Measurements from ENCODE around the gene RAN.
"Not testable (repeated sequence)": the region's sequence is repeated elsewhere in the genome, so short reads cannot be mapped to it uniquely, and the experiment has no call there.

Gene RAN

GRCh38 chr12:130875708-130876107 lies 3.8 kb downstream of the RAN start:
- intact Hi-C loops (cut with DNase I): not testable (repeated sequence)
- DNase-seq: peak in 1 of 42 donors; percentile 26

- no peak for DNase-seq
- intact Hi-C loops (cut with DNase I): no loop called here
Observed at GRCh38 chr12:130876297-130876696, 4.4 kb downstream of the RAN start.

- intact Hi-C loops (cut with DNase I): no loop called here
Observed at GRCh38 chr12:130876758-130877157, 4.9 kb downstream of the RAN start.

GRCh38 chr12:130877333-130877732 lies 5.5 kb downstream of the RAN start:
- intact Hi-C loops (cut with DNase I): no loop called here
- DNase-seq: no peak

More at GRCh38 chr12:130876758-130877157, 4.9 kb downstream of the RAN start:
- DNase-seq: no peak

- intact Hi-C loops (cut with DNase I): no loop called here
- DNase-seq: no peak
Observed at GRCh38 chr12:130878193-130879185, 6.6 kb downstream of the RAN start.

- DNase-seq: no peak
- intact Hi-C loops (cut with DNase I): no loop called here
Observed at GRCh38 chr12:130879212-130879686, 7.4 kb downstream of the RAN start.

- DNase-seq: no peak
- intact Hi-C loops (cut with DNase I): no loop called here
Observed at GRCh38 chr12:130879781-130880389, 8.0 kb downstream of the RAN start.

GRCh38 chr12:130880411-130880885 lies 8.6 kb downstream of the RAN start:
- DNase-seq: no peak
- intact Hi-C loops (cut with DNase I): no loop called here

GRCh38 chr12:130881046-130881445 lies 9.2 kb downstream of the RAN start:
- intact Hi-C loops (cut with DNase I): no loop called here
- no peak for DNase-seq

- DNase-seq: no peak
- intact Hi-C loops (cut with DNase I): no loop called here
Observed at GRCh38 chr12:130881548-130881947, 9.7 kb downstream of the RAN start.

- DNase-seq; intact Hi-C loops (cut with DNase I): not testable (repeated sequence)
Observed at GRCh38 chr12:130887190-130887589, 15.3 kb downstream of the RAN start.

- intact Hi-C loops (cut with DNase I): no loop called here
- DNase-seq: peak in 1 of 42 donors; percentile 6
Observed at GRCh38 chr12:130904064-130904463, 32.2 kb downstream of the RAN start.

GRCh38 chr12:130904936-130905455 lies 33.1 kb downstream of the RAN start:
- peak in 2 of 42 donors; percentile 0 to 9 for DNase-seq
- intact Hi-C loops (cut with DNase I): not testable (repeated sequence)

GRCh38 chr12:130909111-130909510 lies 37.2 kb downstream of the RAN start:
- intact Hi-C loops (cut with DNase I): no loop called here
- DNase-seq: peak in 2 of 42 donors; percentile 12 to 17

- DNase-seq: no peak
- intact Hi-C loops (cut with DNase I): no loop called here
Observed at GRCh38 chr12:130911193-130911592, 39.3 kb downstream of the RAN start.

- intact Hi-C loops (cut with DNase I): no loop called here
- DNase-seq: no peak
Observed at GRCh38 chr12:130911933-130912332, 40.1 kb downstream of the RAN start.

GRCh38 chr12:130916241-130916911 lies 44.5 kb downstream of the RAN start:
- peak; percentile 46 to 87 (median 74) for DNase-seq
- intact Hi-C loops (cut with DNase I): no loop called here

- DNase-seq: no peak
- intact Hi-C loops (cut with DNase I): no loop called here
Observed at GRCh38 chr12:130917607-130918006, 45.7 kb downstream of the RAN start.

- intact Hi-C loops (cut with DNase I): no loop called here
- no peak for DNase-seq
Observed at GRCh38 chr12:130919086-130919485, 47.2 kb downstream of the RAN start.
